Activated T-cell treated with anti-CD3 and anti-CD28 coated beads for 1 hour (primary cell): ENCODE data around the gene IRF6.

ENCODE experiments used
- DNase-seq: peaks from one replicate; pipeline ENCODE4 v3.0.0-alpha.2; 2020; ENCODE audit warnings: low read depth

The IRF6 gene

DNA sequence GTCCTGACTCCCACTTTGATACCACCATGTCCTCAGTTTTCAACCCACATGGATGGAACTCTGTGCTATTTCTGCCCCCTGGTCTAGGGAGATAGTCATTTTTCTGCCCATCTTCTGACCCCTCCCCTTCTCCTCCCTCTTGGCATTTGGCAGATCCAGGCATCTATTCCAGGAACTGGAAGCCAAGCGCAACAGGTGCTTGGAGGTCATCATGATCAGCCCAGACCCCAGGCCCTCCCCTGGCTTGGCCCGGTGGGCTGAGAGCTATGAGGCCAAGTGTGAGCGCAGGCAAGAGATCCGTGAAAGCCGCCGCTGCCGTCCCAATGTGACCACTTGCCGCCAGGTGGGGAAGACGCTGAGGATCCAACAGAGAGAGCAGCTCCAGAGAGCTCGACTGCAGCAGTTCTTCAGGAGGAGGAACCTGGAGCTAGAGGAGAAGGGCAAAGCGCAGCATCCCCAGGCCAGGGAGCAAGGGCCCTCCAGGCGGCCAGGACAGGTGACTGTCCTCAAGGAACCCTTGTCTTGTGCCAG, 46.0 kb downstream of the IRF6 start:
- DNase-seq = no peak

DNA sequence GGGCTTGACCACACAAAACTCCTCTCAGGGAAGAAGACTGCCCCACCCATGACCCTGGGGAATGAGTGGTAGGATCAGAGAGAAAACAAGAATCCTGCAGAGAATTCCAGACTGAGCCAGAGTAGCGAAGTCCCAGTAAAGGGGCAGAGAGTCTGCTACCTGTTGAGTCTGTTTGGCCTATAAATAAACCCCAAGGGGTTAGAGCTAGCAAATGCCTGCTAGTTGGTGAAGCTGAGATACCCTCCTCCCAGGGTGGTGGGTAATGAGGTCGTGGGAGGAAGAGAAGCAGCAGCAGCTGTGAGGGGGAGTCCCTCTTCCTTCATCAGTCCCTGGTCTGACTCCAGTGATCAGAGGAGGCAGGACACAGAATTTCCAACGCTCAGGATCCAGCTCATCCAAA, 47.5 kb downstream of the IRF6 start:
- DNase-seq = no peak

DNA sequence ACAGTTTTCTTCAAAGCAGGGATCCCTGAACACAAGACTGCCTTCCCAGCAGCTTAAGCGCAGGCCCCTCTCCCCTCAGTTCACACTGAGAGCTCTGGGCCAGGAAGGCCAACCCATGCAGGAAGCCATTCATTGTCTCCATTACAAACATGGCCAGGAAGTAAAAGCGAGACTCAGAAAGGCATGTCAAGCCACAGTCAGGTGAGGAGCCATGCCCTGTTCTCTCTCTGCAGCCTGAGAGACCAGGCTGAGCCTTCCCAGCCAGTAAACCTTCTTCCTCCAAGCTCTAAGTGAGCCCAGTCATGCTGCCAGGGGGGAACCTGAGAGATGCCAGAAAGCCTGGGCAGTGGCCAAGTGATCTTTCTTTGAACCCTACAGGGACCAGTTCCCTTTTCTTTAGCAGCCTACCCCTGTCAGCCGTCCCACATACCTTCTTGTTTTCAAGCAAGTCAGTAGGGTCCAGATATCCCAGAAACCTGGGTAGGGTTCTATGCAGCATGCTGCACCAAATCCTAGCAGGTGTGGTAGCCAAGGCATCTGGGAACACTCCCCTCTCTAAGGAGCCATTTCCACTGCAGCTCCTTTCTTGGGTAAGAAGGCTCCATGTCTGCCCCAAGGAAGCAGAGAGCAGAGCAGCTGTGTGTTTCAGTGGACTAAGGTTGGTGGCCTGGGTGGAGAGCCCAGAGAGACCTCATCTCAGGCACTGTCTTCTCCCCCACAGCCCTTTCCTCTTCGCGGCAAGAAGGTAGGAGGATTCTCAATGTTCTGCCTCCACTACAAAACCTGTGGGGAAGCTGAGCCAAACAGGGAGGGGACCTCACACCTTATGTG, 49.1 kb downstream of the IRF6 start:
- no peak for DNase-seq

DNA sequence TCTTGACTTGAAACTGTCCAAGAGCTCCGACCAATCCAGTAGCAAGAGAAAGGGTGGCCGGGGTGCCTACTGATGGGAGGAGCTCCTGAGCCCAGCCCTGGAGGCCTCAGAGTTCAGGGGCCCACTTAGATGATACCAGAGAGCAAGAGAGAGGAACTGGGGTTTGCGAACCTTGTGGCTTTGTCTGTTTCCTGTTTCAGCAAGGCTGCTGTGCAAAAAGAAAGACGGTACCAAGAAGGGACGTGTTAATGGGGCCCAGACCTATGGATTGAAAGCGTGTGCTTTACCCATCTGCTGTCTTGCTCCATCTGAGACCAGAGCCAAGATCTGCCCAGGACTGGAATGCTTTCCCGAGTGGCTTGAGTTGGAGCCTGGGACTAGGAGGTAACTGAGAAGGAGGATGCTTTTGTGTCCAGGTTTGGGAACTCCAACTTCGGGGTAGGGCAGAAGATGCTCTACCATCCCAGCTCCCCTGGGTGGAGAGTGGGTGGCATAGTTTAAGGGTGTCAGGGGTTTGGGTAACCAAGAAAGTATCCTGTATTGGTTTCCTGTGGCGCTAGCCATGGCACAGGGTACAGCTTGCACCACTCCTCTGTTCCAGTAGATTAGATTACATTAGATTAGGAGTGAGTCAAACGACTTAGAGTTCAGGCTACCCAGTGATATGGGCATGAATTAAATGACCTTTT, 49.9 kb downstream of the IRF6 start, which contains the start of gene TRAF3IP3:
TSS of gene TRAF3IP3 (plus strand) at position 128 of the 689 bp plus-strand sequence. CDS start 3,987 bp downstream, outside the sequence.
- peak; percentile 58 for DNase-seq

DNA sequence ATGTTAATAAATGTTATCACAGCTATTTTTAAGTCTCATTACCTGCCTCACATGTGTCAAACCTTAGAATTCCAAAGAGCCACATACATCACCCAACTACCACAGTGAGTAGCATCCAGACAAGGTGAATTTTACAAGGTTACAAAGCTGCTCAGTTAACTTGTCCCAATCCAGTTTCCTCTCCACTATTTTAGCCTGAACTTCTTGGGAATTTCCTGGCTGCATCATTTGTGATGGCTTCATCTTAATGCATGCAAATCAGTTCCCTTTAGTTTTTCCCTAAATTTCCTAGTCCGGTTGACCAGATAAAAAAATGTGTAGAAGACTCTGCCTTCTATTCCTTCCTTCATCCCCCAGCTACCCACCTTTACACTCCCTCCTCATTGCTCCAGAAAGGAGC, 50.7 kb downstream of the IRF6 start:
- no peak for DNase-seq

DNA sequence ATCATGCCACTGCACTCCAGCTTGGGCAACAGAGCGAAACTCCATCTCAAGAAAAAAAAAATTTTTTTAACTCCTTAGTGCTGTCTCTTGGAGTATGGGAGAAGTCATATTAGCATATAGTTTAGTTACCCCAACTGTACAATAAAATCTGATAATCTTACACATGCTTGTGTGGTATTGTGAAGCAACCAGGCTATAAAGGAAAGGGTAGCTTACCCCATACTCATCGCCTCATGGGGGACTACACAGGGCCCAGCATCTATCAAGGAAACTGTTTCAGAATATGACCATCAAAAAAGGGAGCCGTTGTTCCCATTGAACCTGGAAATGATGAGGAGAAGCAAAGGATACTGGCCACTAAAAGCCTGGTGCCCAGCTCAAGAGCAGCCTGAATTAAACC, 53.1 kb downstream of the IRF6 start:
- no peak for DNase-seq

DNA sequence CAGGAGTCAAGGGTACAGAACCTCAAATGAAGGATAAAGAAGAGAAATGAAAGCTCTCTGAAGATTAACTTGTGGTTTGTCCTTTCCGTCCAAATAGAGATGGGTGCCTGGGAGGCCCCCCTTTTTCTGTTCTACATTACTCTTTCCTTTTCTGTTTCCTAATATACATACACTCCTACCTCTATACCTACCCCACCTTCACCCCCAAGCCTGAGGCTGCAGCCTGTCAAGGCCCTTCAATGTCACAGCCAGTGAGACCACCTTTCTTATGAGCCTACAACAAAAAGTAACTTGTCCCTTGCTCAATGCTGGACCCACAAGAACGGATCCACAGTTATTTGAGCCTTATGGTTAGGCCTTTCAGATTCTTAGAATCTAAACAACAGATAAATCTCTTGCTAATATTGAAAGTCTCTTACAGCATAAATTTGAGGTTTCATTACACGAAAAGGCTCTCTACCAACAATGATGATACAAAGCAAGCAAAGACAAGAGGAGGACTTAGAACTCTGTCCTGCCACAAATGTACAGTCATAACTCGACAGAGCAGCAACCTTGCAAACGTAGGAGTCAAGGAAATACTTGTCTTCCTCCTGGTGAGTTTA, 54.2 kb downstream of the IRF6 start:
- no peak for DNase-seq

DNA sequence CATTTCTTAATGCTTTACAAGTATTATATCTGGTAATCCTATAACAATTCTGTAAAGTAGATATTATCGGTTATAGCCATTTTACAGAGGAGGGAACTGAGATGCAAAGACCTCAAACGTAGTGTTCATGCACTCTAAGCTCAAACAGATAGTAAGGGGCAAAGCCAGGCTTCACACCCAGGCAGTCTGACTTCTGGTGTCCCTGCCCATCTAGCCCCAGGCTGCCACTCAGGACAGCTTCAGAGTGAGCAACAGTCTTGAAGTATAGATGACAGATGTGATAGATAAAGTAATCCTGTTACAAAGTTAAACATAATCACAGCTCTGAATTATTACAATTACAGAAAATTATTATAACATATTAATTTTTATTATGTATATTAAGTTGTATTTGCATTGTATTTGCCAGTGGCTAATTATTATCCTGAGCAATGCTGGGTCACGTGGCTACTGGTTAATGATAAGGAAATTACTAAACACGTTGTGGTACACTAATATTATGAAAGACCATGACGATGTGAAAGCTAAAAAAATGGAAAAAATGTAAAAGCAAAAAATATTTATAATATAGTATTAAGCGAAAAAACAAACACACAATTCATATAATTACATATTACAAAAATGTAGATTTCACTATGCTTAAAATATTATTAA, 56.1 kb downstream of the IRF6 start:
- DNase-seq = no peak

DNA sequence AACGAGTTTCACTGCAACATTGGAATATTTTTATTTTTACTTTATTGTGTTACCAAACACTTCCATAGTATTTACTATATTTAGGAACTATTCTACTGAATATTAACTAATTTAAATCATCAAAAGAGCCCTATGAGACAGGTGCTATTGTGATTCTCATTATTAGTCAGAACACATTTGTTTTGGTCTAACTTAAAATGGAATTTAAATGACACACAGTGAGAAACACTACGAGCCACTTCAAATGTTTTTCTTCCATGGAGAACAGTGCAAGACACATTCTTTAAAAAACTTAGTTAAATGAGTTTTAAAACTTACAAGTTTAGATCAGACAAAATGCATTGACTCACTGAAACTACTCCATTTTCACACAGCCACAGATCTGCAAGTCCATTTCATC, 56.7 kb downstream of the IRF6 start:
- DNase-seq = no peak

DNA sequence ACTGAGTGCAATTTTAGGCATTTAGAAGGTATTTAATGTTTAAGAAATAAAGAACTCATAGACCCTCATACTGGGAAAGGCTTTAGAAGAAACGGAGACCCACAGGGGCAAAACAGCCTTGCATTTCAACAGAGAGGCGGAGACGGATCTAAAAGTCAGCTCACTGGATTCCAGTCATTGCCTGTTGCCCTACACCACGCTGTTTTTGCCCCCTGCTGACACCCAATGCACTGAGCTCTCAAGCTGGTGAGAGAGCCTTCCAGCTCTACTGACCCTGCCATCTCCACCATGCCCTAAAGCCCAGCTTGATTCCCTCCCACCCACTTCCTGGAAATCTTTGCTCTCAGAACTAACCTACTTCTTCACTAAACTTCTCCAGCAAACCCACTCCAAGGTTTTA, 57.3 kb downstream of the IRF6 start:
- no peak for DNase-seq

DNA sequence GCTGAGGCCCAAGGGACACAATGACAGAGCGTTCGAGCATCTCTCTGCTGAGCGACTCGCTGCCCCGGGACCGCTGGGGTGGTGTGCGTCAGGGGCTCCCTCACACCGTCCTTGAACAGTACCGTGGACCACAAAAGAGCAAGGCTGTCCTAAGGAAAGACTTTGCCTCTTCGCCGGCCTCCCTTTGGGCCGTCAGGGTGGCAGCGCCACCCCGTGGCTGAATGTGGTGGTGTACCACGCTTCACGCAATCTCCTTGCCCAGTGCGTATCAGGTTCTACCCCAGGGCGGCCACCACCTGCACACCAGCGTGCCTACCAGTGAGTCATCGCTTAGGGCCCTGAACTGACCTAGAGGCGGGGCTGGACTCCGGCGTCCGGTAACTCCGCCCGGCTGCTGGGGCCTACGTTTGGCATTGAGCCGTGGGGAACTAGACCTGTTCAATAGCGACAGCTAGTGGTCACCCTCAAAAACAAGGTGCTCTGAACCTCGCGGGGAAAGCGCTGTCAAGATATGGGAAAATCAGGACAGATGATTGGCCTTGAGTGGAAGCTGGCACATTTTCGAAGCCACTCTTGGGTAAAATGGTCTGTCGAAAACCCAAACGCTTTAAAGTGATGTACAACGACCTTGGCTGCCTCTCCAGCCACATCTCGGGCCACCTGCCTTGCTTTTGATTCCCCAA, 58.2 kb downstream of the IRF6 start:
- DNase-seq = peak; percentile 76

DNA sequence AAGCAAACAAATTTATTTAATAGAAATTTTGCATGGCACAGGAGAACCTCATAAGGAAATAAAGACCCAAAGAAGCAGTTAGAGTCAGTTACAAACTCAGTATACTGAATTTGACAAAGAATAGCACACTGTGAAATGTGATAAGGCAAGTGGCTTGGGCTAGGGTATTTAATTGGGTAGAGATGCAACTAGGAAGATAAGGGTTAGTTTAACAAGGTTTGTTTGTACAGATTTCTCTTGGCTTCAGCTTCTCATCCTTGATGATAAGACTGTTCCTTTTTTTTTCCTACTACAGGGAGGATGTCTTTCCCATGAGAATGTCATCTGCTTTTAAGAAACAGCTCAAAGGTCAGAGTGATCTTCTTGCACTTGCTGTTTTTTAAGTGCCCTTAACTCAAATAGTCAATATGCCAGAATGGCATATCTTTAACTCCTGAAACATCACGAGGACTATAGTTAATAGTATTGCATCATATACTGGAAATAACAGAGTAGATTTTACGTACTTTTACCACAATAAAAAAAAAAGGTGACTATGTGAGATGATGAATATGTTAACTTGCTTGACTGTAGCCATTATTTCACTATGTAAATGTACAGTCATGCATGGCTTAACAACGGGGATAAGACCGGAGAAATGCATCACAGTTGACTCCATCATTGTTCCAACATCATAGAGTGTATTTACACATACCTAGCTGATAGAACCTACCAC, 59.3 kb downstream of the IRF6 start:
- no peak for DNase-seq

DNA sequence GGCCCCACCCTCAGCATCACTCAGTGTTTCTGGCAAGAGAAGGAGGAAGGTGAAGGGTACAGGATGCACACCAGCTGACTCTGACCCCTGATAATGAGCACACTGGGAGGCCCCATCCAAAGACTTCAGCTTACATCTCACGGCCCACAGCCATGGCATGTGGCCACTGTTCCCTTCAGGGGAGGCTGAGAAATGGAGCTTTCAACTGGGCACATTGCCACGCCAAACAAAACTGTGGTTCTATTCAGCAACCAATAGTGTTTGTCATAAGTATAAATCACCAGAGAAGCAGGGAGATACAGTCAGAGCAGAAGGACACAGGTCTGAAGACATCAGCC, 62.8 kb downstream of the IRF6 start:
- DNase-seq = no peak

DNA sequence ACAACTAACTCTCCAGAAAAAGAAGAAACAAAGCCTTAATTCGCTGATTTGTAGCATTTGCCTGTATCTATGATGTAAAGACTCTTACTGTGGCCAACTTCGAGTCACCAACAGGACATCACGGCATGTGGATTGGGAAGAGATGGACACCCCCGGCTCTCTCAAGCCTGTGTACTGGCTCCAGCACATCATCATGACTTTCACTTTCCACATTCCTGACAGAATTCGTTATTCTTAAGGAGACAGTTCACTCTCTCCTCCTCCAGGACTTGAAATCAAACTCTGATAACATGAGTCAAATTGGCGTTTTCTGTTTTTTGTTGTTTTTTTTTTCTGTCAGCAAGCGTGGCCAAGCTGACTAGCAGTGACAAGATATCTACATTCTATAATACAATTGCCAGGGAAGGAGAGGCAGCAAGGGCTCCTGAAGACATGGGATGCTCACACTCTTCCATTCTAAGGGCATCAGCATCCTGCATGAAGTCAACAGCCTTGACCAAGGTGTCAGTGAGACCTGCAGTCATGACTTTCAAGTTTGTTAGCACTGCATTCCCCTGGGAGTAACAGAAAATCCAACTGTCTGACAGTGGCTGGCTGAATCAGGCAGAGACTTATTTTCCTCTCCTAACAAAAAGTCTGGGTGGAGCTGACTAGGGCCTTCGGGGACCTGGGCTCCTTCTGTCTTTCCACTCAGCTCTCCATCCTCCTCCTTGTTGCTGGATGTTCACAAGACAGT, 63.4 kb downstream of the IRF6 start:
- no peak for DNase-seq

DNA sequence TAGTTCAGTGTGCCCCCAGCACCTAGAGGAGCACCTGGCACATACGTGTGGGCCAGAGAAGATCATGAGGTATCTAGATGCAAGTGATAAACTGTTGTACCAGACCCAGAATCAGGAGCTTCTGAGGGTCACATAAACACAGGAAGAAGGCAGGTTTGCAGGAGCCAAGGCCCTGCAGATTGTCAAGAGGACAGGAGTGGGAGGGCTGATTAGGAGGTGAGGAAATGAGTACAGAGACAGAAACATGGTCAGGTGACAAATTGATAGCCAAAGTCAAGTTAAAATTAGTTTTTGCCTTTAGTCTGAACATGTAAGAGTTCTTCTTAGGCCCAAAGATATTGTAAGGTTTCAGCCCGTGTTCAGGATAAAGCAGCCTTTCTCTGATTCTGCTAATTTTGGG, 64.1 kb downstream of the IRF6 start:
- no peak for DNase-seq

DNA sequence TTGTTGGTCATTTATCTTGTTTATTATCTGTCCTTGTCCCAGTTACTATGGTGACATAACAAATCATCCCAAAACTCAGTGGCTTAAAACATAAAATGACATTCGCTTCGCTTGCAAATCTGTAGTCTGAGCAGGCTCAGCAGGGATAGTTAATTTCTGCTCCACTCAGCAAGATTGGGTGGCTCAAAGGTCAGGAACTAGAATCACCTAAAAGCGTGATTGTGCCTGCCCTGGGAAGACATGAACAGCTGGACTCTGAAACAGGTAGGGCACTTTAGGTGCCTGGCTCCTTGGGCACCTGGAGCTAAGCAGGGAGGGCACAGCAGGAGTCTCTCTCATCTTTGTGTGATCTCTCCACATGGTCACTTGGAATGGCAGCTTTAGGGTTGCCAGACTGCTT, 64.7 kb downstream of the IRF6 start:
- DNase-seq = no peak

DNA sequence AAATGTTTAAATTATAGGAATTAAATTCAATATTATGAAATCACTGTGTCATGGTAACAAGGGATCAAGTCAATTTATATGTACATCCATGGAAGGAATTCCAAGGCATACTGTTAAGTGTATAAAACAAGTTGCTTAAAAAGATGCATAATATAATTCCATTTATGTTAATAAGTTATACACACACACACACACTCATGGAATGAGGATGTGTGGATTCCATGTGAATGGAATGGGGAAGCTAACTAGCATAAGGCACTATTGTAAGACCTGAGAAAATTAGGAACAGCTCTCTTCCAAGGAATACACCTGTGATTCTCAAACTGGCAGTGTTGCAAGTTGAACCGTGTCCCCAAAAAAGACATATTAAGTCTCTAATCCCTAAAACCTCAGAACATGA, 67.7 kb downstream of the IRF6 start:
- no peak for DNase-seq

DNA sequence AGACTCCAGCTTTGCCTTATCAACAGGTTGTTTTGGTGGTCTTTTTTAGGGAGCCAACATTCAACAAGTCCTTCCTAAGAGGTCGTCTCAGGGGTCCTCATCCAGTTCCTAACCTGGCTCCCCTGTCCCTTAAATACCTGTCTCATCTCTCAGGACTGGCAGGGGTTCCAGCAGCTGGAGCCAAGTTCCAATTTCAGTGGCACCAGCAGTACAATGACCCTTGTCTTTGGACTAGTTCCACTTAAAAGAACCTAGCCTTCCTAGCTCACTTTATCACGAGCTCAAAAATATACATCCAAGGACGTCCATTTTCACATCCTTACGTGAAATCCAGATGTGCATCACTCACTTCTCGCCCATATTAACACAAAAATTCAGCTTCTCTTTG, 68.8 kb downstream of the IRF6 start:
- no peak for DNase-seq

DNA sequence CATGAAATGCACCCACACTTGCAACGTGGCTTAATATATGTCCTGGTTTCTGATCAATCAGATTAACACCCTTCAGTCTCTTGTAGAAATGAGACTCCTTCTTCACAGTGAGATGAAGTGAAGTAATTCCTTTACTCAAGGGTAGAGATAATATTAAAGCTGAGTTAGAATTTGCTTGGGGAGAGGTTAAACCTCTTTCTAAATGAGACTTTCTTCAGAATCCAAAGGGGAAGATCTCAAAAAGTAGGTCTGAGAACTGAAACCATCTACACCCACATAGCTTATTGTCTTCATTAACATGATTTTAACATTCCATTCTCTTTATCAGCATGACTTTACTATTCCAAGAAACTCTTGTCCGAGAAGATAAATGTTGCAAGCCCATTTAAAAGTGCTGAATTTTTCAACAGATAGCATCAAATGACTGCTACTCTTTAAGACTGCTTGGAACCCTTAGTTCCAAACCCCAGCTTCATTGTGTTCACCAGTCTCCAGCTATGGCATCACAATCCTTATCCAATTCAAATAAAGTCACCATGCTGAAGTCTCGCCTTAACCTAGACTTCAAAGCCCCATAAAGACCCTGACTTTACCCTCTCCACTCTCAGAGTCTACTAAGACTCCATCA, 69.3 kb downstream of the IRF6 start:
- no peak for DNase-seq
